Measurements from ENCODE around the gene EPHB3.

GRCh38 chr3:184558726-184559125 lies 2.9 kb upstream of the EPHB3 start:
- TF ChIP-seq CTCF (IDR thresholded peaks at IDR 0.05 in 2 of 3, conservative IDR thresholded peaks at IDR 0.05 in 1 of 3; ENCODE audit: control insufficient read depth in 2 of 3, extremely low read depth in 1 of 3, insufficient read depth in 1 of 3, low read depth in 3 of 3, low read length in 3 of 3) (no peak), ELK1 (IDR thresholded peaks at IDR 0.05; ENCODE audit: low read depth, low read length) (no peak), EZH2 (IDR thresholded peaks at IDR 0.05; ENCODE audit: borderline replicate concordance, control insufficient read depth, low read depth, low read length) (no peak)

All from GM12878 (cell line).